Measurements from ENCODE around the gene DNAJC16.
"Not testable (repeated sequence)": the region's sequence is repeated elsewhere in the genome, so short reads cannot be mapped to it uniquely, and the experiment has no call there.

DNAJC16 gene

DNA sequence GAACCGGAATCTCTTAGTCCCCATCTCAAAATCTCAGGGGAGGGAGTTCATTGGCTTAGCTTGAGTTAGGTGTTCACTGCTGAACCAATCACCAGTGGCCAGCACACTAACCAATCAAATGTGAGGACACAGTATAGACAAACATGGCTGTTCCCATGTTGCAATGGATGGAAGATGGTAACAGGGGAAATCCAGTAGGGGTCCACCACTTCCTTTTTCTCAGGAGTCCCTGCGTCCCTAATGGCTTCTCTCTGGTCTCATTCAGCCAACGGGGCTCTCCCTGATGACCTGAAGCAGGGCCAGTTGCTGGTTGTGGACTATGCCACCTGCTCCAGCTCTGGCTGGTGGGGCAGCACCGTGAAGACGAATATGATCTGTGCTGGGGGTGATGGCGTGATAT lies 41.0 kb upstream of the DNAJC16 start:
- no peak for DNase-seq
- no peak overlapping the region for H2AFZ ChIP-seq (ENCODE audit: low read length)
- no peaks in the 10 kb centered on the region for H3K27me3 ChIP-seq (replicated peaks; ENCODE audit: insufficient read depth, low read length)
- no peak overlapping the region for H3K27ac ChIP-seq (ENCODE audit: low read length)
- H3K79me2 ChIP-seq (ENCODE audit: low read length) = no peaks in the 10 kb centered on the region
- H3K4me3 ChIP-seq (ENCODE audit: low read length) = no peak overlapping the region
- no peak for TF ChIP-seq CTCF (IDR thresholded peaks at IDR 0.05; ENCODE audit: low read length)
- TF ChIP-seq EZH2phosphoT487 (IDR thresholded peaks at IDR 0.05; ENCODE audit: low read length) = no peak
- no peak for TF ChIP-seq EZH2 (optimal IDR thresholded peaks at IDR 0.05; ENCODE audit: low read depth, low read length)
- no peaks in the 10 kb centered on the region for H3F3A ChIP-seq (ENCODE audit: insufficient read depth, low read length)
- H3K4me2 ChIP-seq (ENCODE audit: low read depth, low read length) = no peak overlapping the region
- H3K9me2 ChIP-seq (replicated peaks; ENCODE audit: insufficient read depth, low read length) = no peaks in the 10 kb centered on the region
- H3K9me3 ChIP-seq (replicated peaks; ENCODE audit: insufficient read depth, low read length) = no peaks in the 10 kb centered on the region
- no peaks in the 10 kb centered on the region for H4K20me1 ChIP-seq (ENCODE audit: insufficient read depth, low read length)
- no peak overlapping the region for H3K9ac ChIP-seq (ENCODE audit: low read length)
- no peaks in the 10 kb centered on the region for H3K4me1 ChIP-seq (ENCODE audit: low read length)
- H3K36me3 ChIP-seq (replicated peaks; ENCODE audit: insufficient read depth, low read length) = no peaks in the 10 kb centered on the region

DNA sequence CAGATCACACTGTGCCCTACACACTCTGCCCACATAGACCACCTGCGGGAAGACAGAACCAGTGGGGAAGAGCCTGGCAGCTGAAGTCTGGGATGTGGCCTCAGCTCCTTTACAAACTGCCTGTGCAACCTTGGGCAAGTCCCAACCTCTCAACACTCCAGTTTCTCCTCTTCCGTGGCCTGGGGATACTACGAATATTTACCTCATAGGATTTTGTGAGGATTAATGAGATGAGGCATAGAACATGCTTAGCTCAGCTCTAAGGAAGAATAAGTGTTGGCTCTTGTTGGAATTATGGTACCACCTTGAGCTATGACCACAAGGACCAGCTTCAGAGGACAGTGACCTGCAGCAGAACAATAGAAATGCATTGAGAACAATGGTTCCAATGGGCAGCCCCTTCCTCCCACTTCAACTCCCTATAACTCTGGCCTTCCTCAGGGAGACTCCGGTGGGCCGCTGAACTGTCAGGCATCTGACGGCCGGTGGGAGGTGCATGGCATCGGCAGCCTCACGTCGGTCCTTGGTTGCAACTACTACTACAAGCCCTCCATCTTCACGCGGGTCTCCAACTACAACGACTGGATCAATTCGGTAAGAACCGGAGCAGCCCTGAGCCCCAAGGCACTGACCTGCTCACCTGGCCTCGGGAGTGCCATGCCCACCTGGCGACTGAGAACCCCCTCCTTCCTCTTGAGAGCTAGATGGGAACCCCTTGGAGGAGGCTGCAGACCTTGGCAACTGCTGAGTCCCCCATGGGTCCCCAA lies 39.6 kb upstream of the DNAJC16 start:
- H3K4me1 ChIP-seq (ENCODE audit: low read length); DNase-seq; H3K36me3 ChIP-seq (replicated peaks; ENCODE audit: insufficient read depth, low read length); H2AFZ ChIP-seq (ENCODE audit: low read length); H3K9me3 ChIP-seq (replicated peaks; ENCODE audit: insufficient read depth, low read length); H3K27me3 ChIP-seq (replicated peaks; ENCODE audit: insufficient read depth, low read length); H3F3A ChIP-seq (ENCODE audit: insufficient read depth, low read length); H3K27ac ChIP-seq (ENCODE audit: low read length); H3K9ac ChIP-seq (ENCODE audit: low read length); H3K4me3 ChIP-seq (ENCODE audit: low read length); H3K79me2 ChIP-seq (ENCODE audit: low read length); H4K20me1 ChIP-seq (ENCODE audit: insufficient read depth, low read length); H3K9me2 ChIP-seq (replicated peaks; ENCODE audit: insufficient read depth, low read length); H3K4me2 ChIP-seq (ENCODE audit: low read depth, low read length): not testable (repeated sequence)

GRCh38 chr1:15488371-15488770 lies 38.3 kb upstream of the DNAJC16 start:
- Histone ChIP-seq H3K27me3 (replicated peaks; ENCODE audit: insufficient read depth, low read length) (no peaks in the 10 kb centered on the region), H3F3A (ENCODE audit: insufficient read depth, low read length) (no peaks in the 10 kb centered on the region), H3K4me1 (ENCODE audit: low read length) (no peaks in the 10 kb centered on the region), H3K4me3 (ENCODE audit: low read length) (no peak overlapping the region), H3K79me2 (ENCODE audit: low read length) (no peaks in the 10 kb centered on the region), H3K27ac (ENCODE audit: low read length) (no peak overlapping the region), H3K4me2 (ENCODE audit: low read depth, low read length) (no peak overlapping the region), H4K20me1 (ENCODE audit: insufficient read depth, low read length) (no peaks in the 10 kb centered on the region), H3K36me3 (replicated peaks; ENCODE audit: insufficient read depth, low read length) (no peaks in the 10 kb centered on the region), H3K9ac (ENCODE audit: low read length) (no peak overlapping the region), H3K9me3 (replicated peaks; ENCODE audit: insufficient read depth, low read length) (no peaks in the 10 kb centered on the region), H2AFZ (ENCODE audit: low read length) (no peak overlapping the region), H3K9me2 (replicated peaks; ENCODE audit: insufficient read depth, low read length) (no peaks in the 10 kb centered on the region)
- TF ChIP-seq CTCF (IDR thresholded peaks at IDR 0.05; ENCODE audit: low read length) (no peak), EZH2phosphoT487 (IDR thresholded peaks at IDR 0.05; ENCODE audit: low read length) (no peak), EZH2 (optimal IDR thresholded peaks at IDR 0.05; ENCODE audit: low read depth, low read length) (no peak)
- DNase-seq = no peak

GRCh38 chr1:15489052-15489736 lies 37.5 kb upstream of the DNAJC16 start:
- H3K4me3 ChIP-seq (ENCODE audit: low read length) = no peak overlapping the region
- no peaks in the 10 kb centered on the region for H3K9me2 ChIP-seq (replicated peaks; ENCODE audit: insufficient read depth, low read length)
- DNase-seq = no peak
- H3K4me2 ChIP-seq (ENCODE audit: low read depth, low read length) = no peak overlapping the region
- no peaks in the 10 kb centered on the region for H3K36me3 ChIP-seq (replicated peaks; ENCODE audit: insufficient read depth, low read length)
- H3F3A ChIP-seq (ENCODE audit: insufficient read depth, low read length) = no peaks in the 10 kb centered on the region
- no peak overlapping the region for H3K9ac ChIP-seq (ENCODE audit: low read length)
- H2AFZ ChIP-seq (ENCODE audit: low read length) = no peak overlapping the region
- no peak overlapping the region for H3K27ac ChIP-seq (ENCODE audit: low read length)
- H3K79me2 ChIP-seq (ENCODE audit: low read length) = no peaks in the 10 kb centered on the region
- no peak for TF ChIP-seq EZH2phosphoT487 (IDR thresholded peaks at IDR 0.05; ENCODE audit: low read length)
- TF ChIP-seq EZH2 (optimal IDR thresholded peaks at IDR 0.05; ENCODE audit: low read depth, low read length) = no peak
- no peak for TF ChIP-seq CTCF (IDR thresholded peaks at IDR 0.05; ENCODE audit: low read length)
- no peaks in the 10 kb centered on the region for H4K20me1 ChIP-seq (ENCODE audit: insufficient read depth, low read length)
- H3K27me3 ChIP-seq (replicated peaks; ENCODE audit: insufficient read depth, low read length) = no peaks in the 10 kb centered on the region
- H3K9me3 ChIP-seq (replicated peaks; ENCODE audit: insufficient read depth, low read length) = no peaks in the 10 kb centered on the region
- H3K4me1 ChIP-seq (ENCODE audit: low read length) = no peaks in the 10 kb centered on the region

DNA sequence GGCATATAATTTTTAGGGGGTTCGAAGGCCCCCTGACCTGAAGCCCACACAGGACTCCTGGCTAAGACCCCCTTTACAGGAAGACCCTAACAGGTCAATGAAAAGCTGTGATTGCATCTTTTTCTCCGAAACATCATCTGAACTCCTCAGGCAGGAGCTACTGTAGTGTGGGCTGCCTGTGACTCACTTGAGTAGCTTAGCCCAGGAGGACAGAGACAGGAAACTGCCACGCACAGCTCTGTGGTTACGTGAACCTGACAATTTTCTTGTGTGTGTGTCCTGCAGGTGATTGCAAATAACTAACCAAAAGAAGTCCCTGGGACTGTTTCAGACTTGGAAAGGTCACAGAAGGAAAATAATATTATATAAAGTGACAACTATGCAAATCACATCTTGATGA lies 35.6 kb upstream of the DNAJC16 start:
- DNase-seq; H3K9me3 ChIP-seq (replicated peaks; ENCODE audit: insufficient read depth, low read length); H4K20me1 ChIP-seq (ENCODE audit: insufficient read depth, low read length); H2AFZ ChIP-seq (ENCODE audit: low read length); H3K4me3 ChIP-seq (ENCODE audit: low read length); H3K27me3 ChIP-seq (replicated peaks; ENCODE audit: insufficient read depth, low read length); H3K9me2 ChIP-seq (replicated peaks; ENCODE audit: insufficient read depth, low read length); H3K27ac ChIP-seq (ENCODE audit: low read length); H3K4me1 ChIP-seq (ENCODE audit: low read length); H3K79me2 ChIP-seq (ENCODE audit: low read length); H3K9ac ChIP-seq (ENCODE audit: low read length); H3F3A ChIP-seq (ENCODE audit: insufficient read depth, low read length); H3K36me3 ChIP-seq (replicated peaks; ENCODE audit: insufficient read depth, low read length); H3K4me2 ChIP-seq (ENCODE audit: low read depth, low read length): not testable (repeated sequence)

All from MM.1S (cell line).